Stimulated activated CD4-positive, alpha-beta T cell treated with anti-CD3 and anti-CD28 coated beads, Interleukin-15, amount 100 ng/mL, for 24 hours (primary cell): ENCODE data around the gene SEC62.

Experiments used
- DNase-seq: peaks from one replicate; pipeline ENCODE4 v3.0.0-alpha.2; 2020

SEC62 gene

GRCh38 chr3:170022336-170022735 is 55.7 kb downstream of the SEC62 start:
- no peak for DNase-seq

- no peak for DNase-seq
Observed at GRCh38 chr3:170023165-170023564, 56.6 kb downstream of the SEC62 start.

- no peak for DNase-seq
Observed at GRCh38 chr3:170024581-170024980, 58.0 kb downstream of the SEC62 start.

DNA sequence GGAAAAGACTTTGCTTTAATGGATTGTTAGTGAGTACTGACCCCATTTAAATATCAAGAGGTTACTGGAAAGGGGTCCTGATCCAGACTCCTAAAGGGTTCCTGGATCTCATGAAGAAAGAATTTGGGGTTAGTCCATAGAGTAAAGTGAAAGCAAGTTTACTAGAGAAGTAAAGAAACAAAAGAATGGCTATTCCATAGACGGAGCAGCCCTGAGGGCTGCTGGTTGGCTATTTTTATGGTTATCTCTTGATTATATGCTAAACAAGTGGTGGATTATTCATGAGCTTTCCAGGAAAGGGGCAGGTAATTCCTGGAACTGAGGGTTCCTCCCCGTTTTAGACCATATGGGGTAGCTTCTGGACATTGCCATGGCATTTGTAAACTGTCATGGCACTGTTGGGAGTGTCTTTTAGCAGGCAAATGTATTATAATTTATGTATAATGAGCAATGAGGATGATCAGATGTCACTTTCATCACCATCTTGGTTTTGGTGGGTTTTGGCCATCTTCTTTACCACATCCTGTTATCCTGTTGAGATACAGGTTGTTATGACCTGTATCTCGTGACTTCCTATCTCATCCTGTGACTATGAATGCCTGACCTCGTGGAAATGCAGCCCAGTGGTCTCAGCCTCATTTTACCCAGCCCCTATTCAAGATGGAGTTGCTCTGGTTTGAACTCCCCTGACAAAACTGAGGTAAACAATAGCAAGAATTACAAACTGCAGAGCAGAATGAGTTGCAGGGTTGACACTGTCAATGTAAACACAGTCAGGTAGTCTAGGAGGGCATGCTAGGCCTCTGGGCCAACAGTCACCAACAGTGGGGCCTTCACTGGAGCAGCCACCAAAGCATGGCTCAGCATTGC is 60.9 kb downstream of the SEC62 start:
- no peak for DNase-seq

DNA sequence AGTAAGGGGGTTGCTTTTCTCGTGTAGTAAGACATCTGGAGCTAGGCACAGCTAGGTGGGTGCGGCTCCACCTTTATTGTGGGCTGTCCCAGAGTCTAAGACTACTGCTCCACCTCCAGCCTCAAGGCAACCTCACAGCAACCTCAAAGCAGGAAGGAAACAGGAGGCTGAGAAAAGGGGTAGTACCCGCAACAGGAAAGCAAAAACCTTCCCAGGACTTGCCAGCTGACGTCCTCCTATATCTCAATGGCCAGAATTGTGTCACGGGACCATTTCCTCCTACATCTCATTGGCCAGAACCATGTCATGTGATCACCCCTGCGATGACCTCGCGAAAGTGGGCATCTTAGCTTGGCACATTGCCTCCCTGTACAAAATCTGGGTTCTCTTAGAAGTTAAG is 66.9 kb downstream of the SEC62 start:
- DNase-seq = peak; percentile 36

GRCh38 chr3:170037463-170038433 is 71.1 kb downstream of the SEC62 start, which contains the start of gene GPR160:
Gene GPR160, plus strand, starts transcription at chr3:170037995. Its CDS starts 45,978 bp downstream, at chr3:170083973.
- DNase-seq = peak; percentile 90

DNA sequence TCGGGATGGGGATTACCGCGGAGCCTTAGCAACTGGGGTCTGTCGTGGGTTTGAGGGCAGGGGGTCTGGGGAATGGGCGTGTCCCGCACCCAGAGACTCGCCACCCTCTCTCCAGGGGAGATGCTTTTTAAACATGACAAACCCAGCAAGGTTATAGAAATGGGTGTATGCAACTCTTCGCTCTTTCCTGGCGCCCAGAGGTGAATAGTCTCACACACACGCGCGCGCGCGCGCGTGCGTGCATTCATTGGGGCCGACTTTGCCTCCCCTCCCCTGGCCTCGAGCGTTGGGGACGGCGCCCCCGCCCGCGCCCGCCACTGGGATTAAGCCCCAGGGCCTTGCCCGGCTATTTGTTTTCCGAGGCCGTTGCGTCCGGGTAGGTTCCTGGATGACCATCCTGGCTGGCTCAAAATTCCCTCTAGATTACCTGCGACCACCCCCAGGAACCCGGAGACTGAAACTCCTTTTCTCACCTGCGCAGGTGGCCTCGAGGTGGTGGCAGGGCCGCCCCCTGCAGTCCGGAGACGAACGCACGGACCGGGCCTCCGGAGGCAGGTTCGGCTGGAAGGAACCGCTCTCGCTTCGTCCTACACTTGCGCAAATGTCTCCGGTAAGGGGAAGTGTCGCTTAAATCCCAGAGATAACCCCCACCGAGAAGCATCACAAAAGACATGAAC is 72.0 kb downstream of the SEC62 start:
- peak; percentile 37 for DNase-seq

DNA sequence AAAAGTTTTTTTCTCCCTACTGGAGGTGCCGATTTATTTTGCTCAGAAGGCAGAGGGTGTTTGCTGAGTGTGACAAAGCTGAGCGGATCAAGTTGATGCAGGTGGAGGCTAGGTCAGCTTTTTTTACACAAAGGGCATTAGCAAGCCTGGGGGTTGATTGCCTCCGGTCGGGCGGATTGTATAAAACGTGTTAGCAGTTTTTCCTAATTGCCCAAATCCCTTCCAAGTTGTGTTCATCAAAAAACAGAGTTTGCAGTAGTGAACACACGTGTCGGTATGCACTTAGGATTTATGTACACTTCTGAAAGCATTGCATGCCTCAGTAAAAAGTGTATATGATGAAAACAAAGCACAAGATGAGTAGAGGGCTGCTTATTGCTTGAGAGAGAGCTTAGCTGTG is 73.8 kb downstream of the SEC62 start:
- no peak for DNase-seq

DNA sequence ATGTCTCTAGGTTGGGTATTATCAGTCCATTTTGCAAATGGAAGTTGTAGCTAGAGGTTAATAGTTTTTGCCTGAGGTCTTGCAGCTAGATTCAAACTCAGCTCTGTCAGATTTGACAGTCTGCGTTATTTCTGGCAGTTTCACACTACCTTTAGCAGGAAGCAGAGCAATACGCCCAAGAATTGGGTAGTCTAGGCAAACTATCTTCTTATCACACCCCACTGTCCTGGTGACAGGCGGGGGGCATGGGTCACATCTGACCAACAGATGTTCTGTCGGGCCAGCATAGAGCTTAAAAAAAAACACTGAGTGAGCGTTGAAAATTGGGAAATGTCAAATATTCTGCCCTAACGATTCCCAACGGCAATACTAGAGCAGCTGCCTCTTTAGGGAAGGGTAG is 76.9 kb downstream of the SEC62 start:
- DNase-seq = no peak

GRCh38 chr3:170044271-170044670 is 77.7 kb downstream of the SEC62 start:
- DNase-seq = no peak

DNA sequence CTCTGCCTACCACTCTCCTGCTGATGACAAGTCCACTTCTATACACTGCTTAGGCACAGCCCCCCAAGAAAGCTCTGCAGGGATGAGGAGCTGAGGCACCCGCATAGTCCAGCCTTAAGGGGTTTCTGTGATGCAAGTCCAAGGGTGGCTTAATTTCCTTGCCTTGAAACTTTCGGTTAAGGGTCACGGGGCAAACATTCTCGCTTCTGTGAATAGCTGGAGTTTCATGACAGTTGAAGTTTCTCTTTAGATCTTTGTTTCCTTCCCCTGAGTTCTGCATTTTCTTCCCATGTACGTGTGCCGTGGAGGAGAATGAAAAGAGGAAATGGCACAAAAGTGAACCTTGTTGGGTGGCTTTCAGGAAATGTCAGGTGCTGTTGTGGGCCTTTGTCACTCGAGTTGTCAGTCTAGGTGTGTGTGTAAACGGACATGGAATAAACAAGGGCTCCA is 78.2 kb downstream of the SEC62 start:
- DNase-seq = no peak

GRCh38 chr3:170046269-170047132 is 79.9 kb downstream of the SEC62 start:
- no peak for DNase-seq

- DNase-seq = no peak
Observed at GRCh38 chr3:170047133-170047404, 80.5 kb downstream of the SEC62 start.
